Left lung (tissue), 10 donors: ENCODE results near the gene RARB. TPM values are rescaled to one million over a fixed set of nuclear protein-coding genes. Genes with fewer than 3 reads are reported as not detected.

Source experiments
- ATAC-seq: fragments of 200-7000 bp; cut with Tn5 transposase; one replicate; pipeline ENCODE4 v1.9.1; 2020; ENCODE audit warnings: moderate library complexity
- DNase-seq, 4 donors: peaks; one replicate each; pipeline ENCODE4 v3.0.0-alpha.2; 2013 to 2020
- H3K27ac ChIP-seq, 2 donors: fragments of 200-600 bp; sonication (generic) in 1 of 2; one replicate each; pipeline versions ENCODE4 v1.5.0 to v1.8.0; 2020 to 2021
- H3K27me3 ChIP-seq, 2 donors: fragments of 200-600 bp; sonication (generic) in 1 of 2; one replicate each; pipeline versions ENCODE4 v1.5.0 to v1.8.0; 2020 to 2021
- H3K36me3 ChIP-seq, 2 donors: fragments of 200-600 bp; sonication (generic) in 1 of 2; one replicate each; pipeline versions ENCODE4 v1.5.0 to v1.8.0; 2020 to 2021
- H3K4me1 ChIP-seq, 2 donors: fragments of 200-600 bp; one replicate each; pipeline ENCODE4 v1.8.0; 2021
- H3K4me3 ChIP-seq, 2 donors: fragments of 200-600 bp; sonication (generic) in 1 of 2; one replicate each; pipeline versions ENCODE4 v1.5.0 to v1.8.0; 2020 to 2021; ENCODE audit warnings: mild to moderate bottlenecking in 1 of 2
- H3K9me3 ChIP-seq, 2 donors: fragments of 200-600 bp; sonication (generic) in 1 of 2; one replicate each; pipeline versions ENCODE4 v1.5.0 to v1.8.0; 2020 to 2021
- intact Hi-C, 2 donors: fragments of 100-400 bp; cut with DNase I; formaldehyde crosslinking; loops; one replicate each; pipeline versions ENCODE4 v1.11.2 to v1.14.2; 2022
- polyA plus RNA-seq, 6 donors: library from polyadenylated mRNA; unstranded; fragments of 120-200 nt; gene quantifications; one replicate each; pipeline ENCODE4 v1.2.1, GENCODE V29; 2013; ENCODE audit not compliant: insufficient read length in 6 of 6
- total RNA-seq, 2 donors: library from RNA; stranded (reverse); fragmentation: NEBNext Ultra II Directional; extraction: Animal tissue kit (Norgen Biotek cat#: 25700); gene quantifications; one replicate each; pipeline ENCODE4 v1.2.1, GENCODE V29; 2021
- TF ChIP-seq, protein P1 (sequence below), 2 donors: fragments of 200-600 bp; sonication (generic) in 1 of 2; IDR thresholded peaks; one replicate each; pipeline versions ENCODE4 v1.5.0 to v1.8.0; 2021; ENCODE audit warnings: antibody characterized with exemption in 2 of 2
- donor health status: DM: no; HTN: yes; CAD: no.
- donor health status: DM: no; HTN: no; CAD: no.

RARB gene
- total and polyA plus RNA-seq, 8 donors = 4.1 to 40.1 (median 33.3) TPM

GRCh38 chr3:25419251-25419650, 8.8 kb upstream of the RARB start:
- Histone ChIP-seq H3K4me1 (no peaks in the 10 kb centered on the region), H3K4me3 (no peak overlapping the region), H3K36me3 (no peaks in the 10 kb centered on the region), H3K27ac (no peak overlapping the region), H3K27me3 (no peaks in the 10 kb centered on the region), H3K9me3 (no peaks in the 10 kb centered on the region)
- no peak for ATAC-seq
- TF ChIP-seq, protein P1, sequence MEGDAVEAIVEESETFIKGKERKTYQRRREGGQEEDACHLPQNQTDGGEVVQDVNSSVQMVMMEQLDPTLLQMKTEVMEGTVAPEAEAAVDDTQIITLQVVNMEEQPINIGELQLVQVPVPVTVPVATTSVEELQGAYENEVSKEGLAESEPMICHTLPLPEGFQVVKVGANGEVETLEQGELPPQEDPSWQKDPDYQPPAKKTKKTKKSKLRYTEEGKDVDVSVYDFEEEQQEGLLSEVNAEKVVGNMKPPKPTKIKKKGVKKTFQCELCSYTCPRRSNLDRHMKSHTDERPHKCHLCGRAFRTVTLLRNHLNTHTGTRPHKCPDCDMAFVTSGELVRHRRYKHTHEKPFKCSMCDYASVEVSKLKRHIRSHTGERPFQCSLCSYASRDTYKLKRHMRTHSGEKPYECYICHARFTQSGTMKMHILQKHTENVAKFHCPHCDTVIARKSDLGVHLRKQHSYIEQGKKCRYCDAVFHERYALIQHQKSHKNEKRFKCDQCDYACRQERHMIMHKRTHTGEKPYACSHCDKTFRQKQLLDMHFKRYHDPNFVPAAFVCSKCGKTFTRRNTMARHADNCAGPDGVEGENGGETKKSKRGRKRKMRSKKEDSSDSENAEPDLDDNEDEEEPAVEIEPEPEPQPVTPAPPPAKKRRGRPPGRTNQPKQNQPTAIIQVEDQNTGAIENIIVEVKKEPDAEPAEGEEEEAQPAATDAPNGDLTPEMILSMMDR (IDR thresholded peaks at IDR 0.05) = no peak
- no peak for DNase-seq
- intact Hi-C loops = no loop called here

- intact Hi-C loops = no loop called here
- H3K36me3 ChIP-seq = no peaks in the 10 kb centered on the region
- ATAC-seq = no peak
Observed at GRCh38 chr3:25420147-25420546, 7.9 kb upstream of the RARB start.

DNA sequence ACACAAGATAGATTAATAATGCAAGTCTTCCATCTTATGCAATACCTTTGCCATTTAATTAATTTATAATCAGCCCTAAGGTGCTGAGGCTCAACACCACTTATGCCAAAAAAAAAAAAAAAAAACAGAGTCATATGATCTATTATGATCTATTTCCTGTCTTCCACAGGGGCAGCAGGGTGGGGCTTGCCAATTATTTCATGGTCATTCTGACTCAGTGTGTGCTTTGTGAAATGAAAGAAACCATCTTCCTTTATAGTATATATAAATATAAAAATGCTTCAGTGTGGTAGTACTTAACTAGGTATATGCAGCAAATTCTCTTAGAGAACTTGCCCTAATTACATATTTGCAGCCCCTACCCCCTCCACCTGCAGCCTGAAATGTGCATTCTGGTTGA, 7.2 kb upstream of the RARB start:
- no peak for ATAC-seq
- Histone ChIP-seq H3K27me3 (no peaks in the 10 kb centered on the region), H3K9me3 (no peaks in the 10 kb centered on the region), H3K36me3 (no peaks in the 10 kb centered on the region), H3K4me1 (no peaks in the 10 kb centered on the region), H3K27ac (no peak overlapping the region), H3K4me3 (no peak overlapping the region)
- intact Hi-C loops = no loop called here
- TF ChIP-seq, protein P1 (IDR thresholded peaks at IDR 0.05) = no peak
- DNase-seq = no peak

More at GRCh38 chr3:25420147-25420546, 7.9 kb upstream of the RARB start:
- TF ChIP-seq, protein P1 (IDR thresholded peaks at IDR 0.05) = no peak
- no peaks in the 10 kb centered on the region for H3K27me3 ChIP-seq
- DNase-seq = no peak
- H3K4me3 ChIP-seq = no peak overlapping the region
- H3K4me1 ChIP-seq = no peaks in the 10 kb centered on the region
- no peaks in the 10 kb centered on the region for H3K9me3 ChIP-seq
- no peak overlapping the region for H3K27ac ChIP-seq

DNA sequence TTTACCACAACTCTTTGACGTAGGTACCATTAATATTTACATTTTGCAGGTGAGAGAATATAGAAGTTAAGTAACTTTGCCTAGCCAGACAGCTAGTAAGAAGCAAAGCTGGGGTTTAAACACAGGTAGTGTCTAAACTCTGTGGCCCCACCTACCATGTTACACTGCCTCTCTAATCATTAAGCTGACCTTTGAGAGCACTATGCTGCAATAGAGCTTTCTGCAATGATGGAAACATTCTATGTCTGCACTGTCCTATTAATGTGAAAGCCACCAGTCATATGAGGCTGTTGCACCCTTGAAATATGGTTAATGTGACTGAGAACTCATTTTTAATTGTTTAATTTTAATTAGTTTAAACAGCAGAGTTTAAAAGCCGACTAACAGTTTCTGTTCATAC, 6.3 kb upstream of the RARB start:
- Histone ChIP-seq H3K27ac (no peak overlapping the region), H3K27me3 (peaks cover 0 to 5% of the 10 kb centered on the region in 2 donors), H3K9me3 (no peaks in the 10 kb centered on the region), H3K4me3 (no peak overlapping the region), H3K4me1 (peaks cover 0 to 2% of the 10 kb centered on the region in 2 donors), H3K36me3 (no peaks in the 10 kb centered on the region)
- TF ChIP-seq, protein P1 (IDR thresholded peaks at IDR 0.05) = no peak
- ATAC-seq (no peak), DNase-seq (no peak)
- intact Hi-C loops = no loop called here

GRCh38 chr3:25423780-25424588, 4.1 kb upstream of the RARB start:
- DNase-seq (no peak), ATAC-seq (peak; percentile 12)
- peaks cover 4 to 10% of the 10 kb centered on the region in 2 donors for H3K4me1 ChIP-seq
- H3K27me3 ChIP-seq = peaks cover 0 to 27% of the 10 kb centered on the region in 2 donors
- no peak overlapping the region for H3K4me3 ChIP-seq
- H3K27ac ChIP-seq = no peak overlapping the region
- TF ChIP-seq, protein P1 (IDR thresholded peaks at IDR 0.05) = no peak
- no peaks in the 10 kb centered on the region for H3K9me3 ChIP-seq
- H3K36me3 ChIP-seq = no peaks in the 10 kb centered on the region
- intact Hi-C loops = no loop called here
